Immature natural killer cell (primary cell): ENCODE results near the gene ADAM10. TPM values are rescaled to one million over a fixed set of nuclear protein-coding genes. Genes with fewer than 3 reads are reported as not detected.

Source experiments
- DNase-seq, 3 donors: peaks; one replicate each; pipeline ENCODE4 v3.0.0; 2022; ENCODE audit warnings: mixed read lengths in 1 of 3
- H3K27ac Mint-ChIP-seq, 6 donors: one replicate each; pipeline ENCODE4 v1.8.0; 2020; ENCODE audit warnings: mixed read lengths in 6 of 6, mild to moderate bottlenecking in 5 of 6, inconsistent platforms in 4 of 6, moderate library complexity in 3 of 6
- H3K27me3 Mint-ChIP-seq, 3 donors: one replicate each; pipeline ENCODE4 v1.8.0; 2020 to 2021; ENCODE audit warnings: low read depth in 3 of 3, mild to moderate bottlenecking in 3 of 3, mixed read lengths in 3 of 3, moderate library complexity in 3 of 3, inconsistent platforms in 1 of 3
- H3K36me3 Mint-ChIP-seq, 3 donors: one replicate each; pipeline ENCODE4 v1.8.0; 2020; ENCODE audit warnings: mixed read lengths in 3 of 3, inconsistent platforms in 2 of 3, mild to moderate bottlenecking in 2 of 3
- H3K4me1 Mint-ChIP-seq, 2 donors: one replicate each; pipeline ENCODE4 v1.8.0; 2020; ENCODE audit warnings: inconsistent platforms in 2 of 2, mild to moderate bottlenecking in 2 of 2, mixed read lengths in 2 of 2, moderate library complexity in 1 of 2
- H3K4me3 Mint-ChIP-seq, 5 donors: one replicate each; pipeline ENCODE4 v1.8.0; 2020; ENCODE audit warnings: mild to moderate bottlenecking in 5 of 5, mixed read lengths in 5 of 5, inconsistent platforms in 3 of 5, moderate library complexity in 3 of 5
- H3K9me3 Mint-ChIP-seq, 6 donors: one replicate each; pipeline ENCODE4 v1.8.0; 2020; ENCODE audit warnings: mild to moderate bottlenecking in 6 of 6, mixed read lengths in 6 of 6, inconsistent platforms in 4 of 6, moderate library complexity in 3 of 6
- polyA plus RNA-seq, 3 donors: library from polyadenylated mRNA; unstranded; fragments of 300-500 nt; fragmentation: Illumina TruSeq; gene quantifications; one replicate each; pipeline ENCODE4 v1.2.3, GENCODE V29; 2021

The ADAM10 gene
- polyA plus RNA-seq, 3 donors from 2014 or later = 136 to 314 (median 192) TPM

GRCh38 chr15:58584789-58585461, 164.6 kb downstream of the ADAM10 start:
- peaks cover 4 to 5% (median 4%) of the 10 kb centered on the region in 3 donors for H3K27me3 Mint-ChIP-seq
- peak overlapping the region in 4 of 6 donors; percentile 42 to 80 (median 50) for H3K27ac Mint-ChIP-seq
- H3K9me3 Mint-ChIP-seq = peaks cover 0 to 8% (median 4%) of the 10 kb centered on the region in 6 donors
- peaks cover 24 to 29% of the 10 kb centered on the region in 2 donors for H3K4me1 Mint-ChIP-seq
- peaks cover 0 to 5% (median 3%) of the 10 kb centered on the region in 3 donors for H3K36me3 Mint-ChIP-seq
- peak overlapping the region in 2 of 5 donors; percentile 37 to 38 for H3K4me3 Mint-ChIP-seq
- DNase-seq = no peak

GRCh38 chr15:58583171-58583908, 166.2 kb downstream of the ADAM10 start:
- Mint-ChIP-seq H3K9me3 (peaks cover 0 to 8% (median 4%) of the 10 kb centered on the region in 6 donors), H3K27ac (peak overlapping the region in 1 of 6 donors; percentile 19), H3K4me1 (peaks cover 24 to 29% of the 10 kb centered on the region in 2 donors), H3K27me3 (peaks cover 4 to 6% (median 5%) of the 10 kb centered on the region in 3 donors), H3K4me3 (no peak overlapping the region), H3K36me3 (peaks cover 0 to 5% (median 3%) of the 10 kb centered on the region in 3 donors)
- DNase-seq = no peak

- Mint-ChIP-seq H3K9me3 (peaks cover 0 to 8% (median 4%) of the 10 kb centered on the region in 6 donors), H3K4me1 (peaks cover 24 to 29% of the 10 kb centered on the region in 2 donors), H3K27ac (peak overlapping the region in 2 of 6 donors; percentile 29 to 66), H3K36me3 (peaks cover 0 to 5% (median 3%) of the 10 kb centered on the region in 3 donors), H3K4me3 (peak overlapping the region in 2 of 5 donors; percentile 20 to 34), H3K27me3 (peaks cover 2 to 8% (median 4%) of the 10 kb centered on the region in 3 donors)
- no peak for DNase-seq
Measured at GRCh38 chr15:58582160-58582559, 167.3 kb downstream of the ADAM10 start.

- no peak overlapping the region for H3K4me3 Mint-ChIP-seq
- H3K27ac Mint-ChIP-seq = no peak overlapping the region
- peaks cover 0 to 3% (median 2%) of the 10 kb centered on the region in 3 donors for H3K27me3 Mint-ChIP-seq
- H3K4me1 Mint-ChIP-seq = peaks cover 0 to under 1% of the 10 kb centered on the region in 2 donors
- H3K36me3 Mint-ChIP-seq = peaks cover 0 to 3% (median 0%) of the 10 kb centered on the region in 3 donors
- H3K9me3 Mint-ChIP-seq = no peaks in the 10 kb centered on the region
- DNase-seq = no peak
Measured at GRCh38 chr15:58576657-58577056, 172.8 kb downstream of the ADAM10 start.

GRCh38 chr15:58575045-58575786, 174.3 kb downstream of the ADAM10 start:
- Mint-ChIP-seq H3K27me3 (peaks cover 0 to 3% (median 0%) of the 10 kb centered on the region in 3 donors), H3K4me1 (no peaks in the 10 kb centered on the region), H3K4me3 (no peak overlapping the region), H3K27ac (peak overlapping the region in 2 of 6 donors; percentile 25 to 27), H3K9me3 (no peaks in the 10 kb centered on the region), H3K36me3 (peaks cover 0 to 3% (median 0%) of the 10 kb centered on the region in 3 donors)
- DNase-seq = no peak

- H3K4me3 Mint-ChIP-seq = no peak overlapping the region
- peak overlapping the region in 2 of 6 donors; percentile 25 to 27 for H3K27ac Mint-ChIP-seq
- no peaks in the 10 kb centered on the region for H3K4me1 Mint-ChIP-seq
- peaks cover 0 to 3% (median 0%) of the 10 kb centered on the region in 3 donors for H3K36me3 Mint-ChIP-seq
- no peak for DNase-seq
- H3K9me3 Mint-ChIP-seq = no peaks in the 10 kb centered on the region
- H3K27me3 Mint-ChIP-seq = peaks cover 0 to 3% (median 0%) of the 10 kb centered on the region in 3 donors
Measured at GRCh38 chr15:58574631-58575030, 174.9 kb downstream of the ADAM10 start.

- Mint-ChIP-seq H3K9me3 (no peaks in the 10 kb centered on the region), H3K4me3 (no peak overlapping the region), H3K27me3 (peaks cover 0 to 2% (median 0%) of the 10 kb centered on the region in 3 donors), H3K4me1 (peaks cover 6 to 8% of the 10 kb centered on the region in 2 donors), H3K36me3 (peaks cover 0 to 3% (median 0%) of the 10 kb centered on the region in 3 donors), H3K27ac (peak overlapping the region in 1 of 6 donors; percentile 14)
- no peak for DNase-seq
Measured at GRCh38 chr15:58573270-58573669, 176.2 kb downstream of the ADAM10 start.

- peaks cover 13% of the 10 kb centered on the region in 2 donors for H3K4me1 Mint-ChIP-seq
- no peaks in the 10 kb centered on the region for H3K27me3 Mint-ChIP-seq
- DNase-seq = no peak
- no peak overlapping the region for H3K4me3 Mint-ChIP-seq
- H3K27ac Mint-ChIP-seq = peak overlapping the region in 2 of 6 donors; percentile 11 to 14
- H3K36me3 Mint-ChIP-seq = peaks cover 0 to 3% (median 0%) of the 10 kb centered on the region in 3 donors
- no peaks in the 10 kb centered on the region for H3K9me3 Mint-ChIP-seq
Measured at GRCh38 chr15:58572521-58572920, 177.0 kb downstream of the ADAM10 start.

- no peak for DNase-seq
- Mint-ChIP-seq H3K27ac (no peak overlapping the region), H3K4me3 (no peak overlapping the region), H3K4me1 (peaks cover 13% of the 10 kb centered on the region in 2 donors), H3K27me3 (no peaks in the 10 kb centered on the region), H3K36me3 (peaks cover 0 to 3% (median 0%) of the 10 kb centered on the region in 3 donors), H3K9me3 (no peaks in the 10 kb centered on the region)
Measured at GRCh38 chr15:58571491-58571890, 178.0 kb downstream of the ADAM10 start.

- H3K9me3 Mint-ChIP-seq = no peaks in the 10 kb centered on the region
- H3K27me3 Mint-ChIP-seq = peaks cover 0 to 5% (median 0%) of the 10 kb centered on the region in 3 donors
- no peak overlapping the region for H3K4me3 Mint-ChIP-seq
- H3K36me3 Mint-ChIP-seq = peaks cover 3 to 7% (median 4%) of the 10 kb centered on the region in 3 donors
- no peak overlapping the region for H3K27ac Mint-ChIP-seq
- peaks cover 13% of the 10 kb centered on the region in 2 donors for H3K4me1 Mint-ChIP-seq
- no peak for DNase-seq
Measured at GRCh38 chr15:58569455-58569854, 180.1 kb downstream of the ADAM10 start.

- peaks cover 0 to 9% (median 0%) of the 10 kb centered on the region in 3 donors for H3K27me3 Mint-ChIP-seq
- no peaks in the 10 kb centered on the region for H3K9me3 Mint-ChIP-seq
- H3K36me3 Mint-ChIP-seq = peaks cover 3 to 7% (median 4%) of the 10 kb centered on the region in 3 donors
- peaks cover 13% of the 10 kb centered on the region in 2 donors for H3K4me1 Mint-ChIP-seq
- no peak for DNase-seq
- H3K4me3 Mint-ChIP-seq = no peak overlapping the region
- H3K27ac Mint-ChIP-seq = peak overlapping the region in 3 of 6 donors; percentile 74 to 88 (median 78)
Measured at GRCh38 chr15:58568157-58568571, 181.3 kb downstream of the ADAM10 start.

- no peak overlapping the region for H3K27ac Mint-ChIP-seq
- H3K36me3 Mint-ChIP-seq = peaks cover 3 to 8% (median 7%) of the 10 kb centered on the region in 3 donors
- H3K9me3 Mint-ChIP-seq = peaks cover 0 to under 1% (median 0%) of the 10 kb centered on the region in 6 donors
- H3K4me1 Mint-ChIP-seq = peaks cover 13% of the 10 kb centered on the region in 2 donors
- no peak for DNase-seq
- peaks cover 0 to 10% (median 0%) of the 10 kb centered on the region in 3 donors for H3K27me3 Mint-ChIP-seq
- H3K4me3 Mint-ChIP-seq = no peak overlapping the region
Measured at GRCh38 chr15:58566029-58566428, 183.5 kb downstream of the ADAM10 start.

GRCh38 chr15:58565619-58566018, 183.9 kb downstream of the ADAM10 start:
- Mint-ChIP-seq H3K36me3 (peaks cover 3 to 8% (median 7%) of the 10 kb centered on the region in 3 donors), H3K9me3 (peaks cover 0 to 2% (median 0%) of the 10 kb centered on the region in 6 donors), H3K27ac (no peak overlapping the region), H3K4me1 (peaks cover 13% of the 10 kb centered on the region in 2 donors), H3K4me3 (no peak overlapping the region), H3K27me3 (peaks cover 0 to 10% (median 0%) of the 10 kb centered on the region in 3 donors)
- no peak for DNase-seq
